ENCODE results near the gene FAM53B.

FAM53B gene

GRCh38 chr10:124689911-124690498 lies 54.2 kb downstream of the FAM53B start:
- no peak for TF ChIP-seq ARNTL (CRISPR knock-in tag; IDR thresholded peaks at IDR 0.05; ENCODE audit: borderline replicate concordance, low read depth)
- no peak for TF ChIP-seq GLIS3 (CRISPR knock-in tag; IDR thresholded peaks at IDR 0.05)
- no peak for TF ChIP-seq OSR1 (CRISPR knock-in tag; IDR thresholded peaks at IDR 0.05)
- TF ChIP-seq TCF4 (CRISPR knock-in tag; IDR thresholded peaks at IDR 0.05; ENCODE audit: borderline replicate concordance), result no peak
- TF ChIP-seq BACH2 (CRISPR knock-in tag; IDR thresholded peaks at IDR 0.05; ENCODE audit: borderline replicate concordance), result no peak
- TF ChIP-seq ISL1 (CRISPR knock-in tag; IDR thresholded peaks at IDR 0.05), result no peak
- no peak for TF ChIP-seq PPARA (CRISPR knock-in tag; IDR thresholded peaks at IDR 0.05; ENCODE audit: borderline replicate concordance)
- TF ChIP-seq, protein P1, sequence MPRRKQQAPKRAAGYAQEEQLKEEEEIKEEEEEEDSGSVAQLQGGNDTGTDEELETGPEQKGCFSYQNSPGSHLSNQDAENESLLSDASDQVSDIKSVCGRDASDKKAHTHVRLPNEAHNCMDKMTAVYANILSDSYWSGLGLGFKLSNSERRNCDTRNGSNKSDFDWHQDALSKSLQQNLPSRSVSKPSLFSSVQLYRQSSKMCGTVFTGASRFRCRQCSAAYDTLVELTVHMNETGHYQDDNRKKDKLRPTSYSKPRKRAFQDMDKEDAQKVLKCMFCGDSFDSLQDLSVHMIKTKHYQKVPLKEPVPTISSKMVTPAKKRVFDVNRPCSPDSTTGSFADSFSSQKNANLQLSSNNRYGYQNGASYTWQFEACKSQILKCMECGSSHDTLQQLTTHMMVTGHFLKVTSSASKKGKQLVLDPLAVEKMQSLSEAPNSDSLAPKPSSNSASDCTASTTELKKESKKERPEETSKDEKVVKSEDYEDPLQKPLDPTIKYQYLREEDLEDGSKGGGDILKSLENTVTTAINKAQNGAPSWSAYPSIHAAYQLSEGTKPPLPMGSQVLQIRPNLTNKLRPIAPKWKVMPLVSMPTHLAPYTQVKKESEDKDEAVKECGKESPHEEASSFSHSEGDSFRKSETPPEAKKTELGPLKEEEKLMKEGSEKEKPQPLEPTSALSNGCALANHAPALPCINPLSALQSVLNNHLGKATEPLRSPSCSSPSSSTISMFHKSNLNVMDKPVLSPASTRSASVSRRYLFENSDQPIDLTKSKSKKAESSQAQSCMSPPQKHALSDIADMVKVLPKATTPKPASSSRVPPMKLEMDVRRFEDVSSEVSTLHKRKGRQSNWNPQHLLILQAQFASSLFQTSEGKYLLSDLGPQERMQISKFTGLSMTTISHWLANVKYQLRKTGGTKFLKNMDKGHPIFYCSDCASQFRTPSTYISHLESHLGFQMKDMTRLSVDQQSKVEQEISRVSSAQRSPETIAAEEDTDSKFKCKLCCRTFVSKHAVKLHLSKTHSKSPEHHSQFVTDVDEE (CRISPR knock-in tag; IDR thresholded peaks at IDR 0.05), result no peak
- no peak for TF ChIP-seq ZNF565 (CRISPR knock-in tag; conservative IDR thresholded peaks at IDR 0.05; ENCODE audit: low read depth)
- TF ChIP-seq, protein P2, sequence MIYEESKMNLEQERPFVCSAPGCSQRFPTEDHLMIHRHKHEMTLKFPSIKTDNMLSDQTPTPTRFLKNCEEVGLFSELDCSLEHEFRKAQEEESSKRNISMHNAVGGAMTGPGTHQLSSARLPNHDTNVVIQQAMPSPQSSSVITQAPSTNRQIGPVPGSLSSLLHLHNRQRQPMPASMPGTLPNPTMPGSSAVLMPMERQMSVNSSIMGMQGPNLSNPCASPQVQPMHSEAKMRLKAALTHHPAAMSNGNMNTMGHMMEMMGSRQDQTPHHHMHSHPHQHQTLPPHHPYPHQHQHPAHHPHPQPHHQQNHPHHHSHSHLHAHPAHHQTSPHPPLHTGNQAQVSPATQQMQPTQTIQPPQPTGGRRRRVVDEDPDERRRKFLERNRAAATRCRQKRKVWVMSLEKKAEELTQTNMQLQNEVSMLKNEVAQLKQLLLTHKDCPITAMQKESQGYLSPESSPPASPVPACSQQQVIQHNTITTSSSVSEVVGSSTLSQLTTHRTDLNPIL (CRISPR knock-in tag; IDR thresholded peaks at IDR 0.05; ENCODE audit: low read depth), result no peak
- TF ChIP-seq ZNF70 (CRISPR knock-in tag; IDR thresholded peaks at IDR 0.05), result no peak
- no peak for TF ChIP-seq SNAI2 (CRISPR knock-in tag; IDR thresholded peaks at IDR 0.05)
- TF ChIP-seq, protein P3, sequence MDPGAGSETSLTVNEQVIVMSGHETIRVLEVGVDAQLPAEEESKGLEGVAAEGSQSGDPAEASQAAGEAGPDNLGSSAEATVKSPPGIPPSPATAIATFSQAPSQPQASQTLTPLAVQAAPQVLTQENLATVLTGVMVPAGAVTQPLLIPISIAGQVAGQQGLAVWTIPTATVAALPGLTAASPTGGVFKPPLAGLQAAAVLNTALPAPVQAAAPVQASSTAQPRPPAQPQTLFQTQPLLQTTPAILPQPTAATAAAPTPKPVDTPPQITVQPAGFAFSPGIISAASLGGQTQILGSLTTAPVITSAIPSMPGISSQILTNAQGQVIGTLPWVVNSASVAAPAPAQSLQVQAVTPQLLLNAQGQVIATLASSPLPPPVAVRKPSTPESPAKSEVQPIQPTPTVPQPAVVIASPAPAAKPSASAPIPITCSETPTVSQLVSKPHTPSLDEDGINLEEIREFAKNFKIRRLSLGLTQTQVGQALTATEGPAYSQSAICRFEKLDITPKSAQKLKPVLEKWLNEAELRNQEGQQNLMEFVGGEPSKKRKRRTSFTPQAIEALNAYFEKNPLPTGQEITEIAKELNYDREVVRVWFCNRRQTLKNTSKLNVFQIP (CRISPR knock-in tag; IDR thresholded peaks at IDR 0.05; ENCODE audit: borderline replicate concordance, low read depth), result no peak
- ATAC-seq, result no peak

DNA sequence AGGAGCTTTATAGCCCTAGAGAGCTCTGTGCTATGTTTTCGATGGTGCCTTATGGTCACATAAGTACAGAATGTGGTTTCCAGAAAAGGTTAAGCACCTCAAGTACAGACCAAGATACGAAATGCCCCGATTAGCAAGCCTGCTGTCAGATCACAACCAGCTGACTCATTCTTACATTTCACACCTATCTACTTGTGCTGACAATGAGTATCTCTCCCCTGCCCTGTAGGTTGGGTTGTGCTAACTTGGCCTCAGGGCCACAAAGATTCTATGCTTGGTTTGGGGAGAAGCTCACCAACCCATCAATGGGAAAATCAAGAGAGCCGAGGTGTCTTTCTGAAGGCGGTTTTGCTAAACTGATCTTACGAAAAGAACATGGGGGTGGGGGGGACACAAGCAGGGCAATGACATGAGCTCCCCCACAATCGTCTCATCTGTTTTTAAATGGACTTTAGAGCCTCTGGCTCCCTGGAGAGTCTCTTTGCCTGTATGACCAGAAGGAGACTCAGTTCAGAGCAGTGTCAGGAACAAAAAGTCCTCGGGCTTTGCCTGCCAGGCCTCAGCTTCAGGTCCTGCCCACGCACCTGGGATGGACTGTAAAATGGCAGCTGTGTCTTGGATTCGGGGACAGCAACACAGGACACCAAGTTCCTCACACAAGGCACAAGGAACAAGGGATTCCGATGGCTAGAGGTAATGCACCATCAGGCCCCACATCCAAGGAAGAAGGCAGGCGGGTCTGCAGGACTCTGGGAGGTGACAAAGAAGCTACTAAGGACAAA lies 55.1 kb downstream of the FAM53B start:
- TF ChIP-seq RARB (CRISPR knock-in tag; IDR thresholded peaks at IDR 0.05) (no peak), ZNF565 (CRISPR knock-in tag; conservative IDR thresholded peaks at IDR 0.05; ENCODE audit: low read depth) (no peak), SNAI2 (CRISPR knock-in tag; IDR thresholded peaks at IDR 0.05) (no peak), OSR1 (CRISPR knock-in tag; IDR thresholded peaks at IDR 0.05) (no peak), PPARA (CRISPR knock-in tag; IDR thresholded peaks at IDR 0.05; ENCODE audit: borderline replicate concordance) (no peak), ZFP30 (CRISPR knock-in tag; IDR thresholded peaks at IDR 0.05) (no peak), TOX (CRISPR knock-in tag; IDR thresholded peaks at IDR 0.05; ENCODE audit: borderline replicate concordance) (no peak), CSRNP3 (CRISPR knock-in tag; IDR thresholded peaks at IDR 0.05) (no peak), ARNTL (CRISPR knock-in tag; IDR thresholded peaks at IDR 0.05; ENCODE audit: borderline replicate concordance, low read depth) (no peak), ZNF70 (CRISPR knock-in tag; IDR thresholded peaks at IDR 0.05) (no peak), GLIS3 (CRISPR knock-in tag; IDR thresholded peaks at IDR 0.05) (no peak), ISL1 (CRISPR knock-in tag; IDR thresholded peaks at IDR 0.05) (no peak), TCF4 (CRISPR knock-in tag; IDR thresholded peaks at IDR 0.05; ENCODE audit: borderline replicate concordance) (no peak), ZNF8 (CRISPR knock-in tag; IDR thresholded peaks at IDR 0.05) (no peak), BACH2 (CRISPR knock-in tag; IDR thresholded peaks at IDR 0.05; ENCODE audit: borderline replicate concordance) (no peak), ZFP3 (CRISPR knock-in tag; IDR thresholded peaks at IDR 0.05) (no peak), CSDC2 (CRISPR knock-in tag; IDR thresholded peaks at IDR 0.05) (no peak)
- TF ChIP-seq, protein P1 (CRISPR knock-in tag; IDR thresholded peaks at IDR 0.05), result no peak
- TF ChIP-seq, protein P4, sequence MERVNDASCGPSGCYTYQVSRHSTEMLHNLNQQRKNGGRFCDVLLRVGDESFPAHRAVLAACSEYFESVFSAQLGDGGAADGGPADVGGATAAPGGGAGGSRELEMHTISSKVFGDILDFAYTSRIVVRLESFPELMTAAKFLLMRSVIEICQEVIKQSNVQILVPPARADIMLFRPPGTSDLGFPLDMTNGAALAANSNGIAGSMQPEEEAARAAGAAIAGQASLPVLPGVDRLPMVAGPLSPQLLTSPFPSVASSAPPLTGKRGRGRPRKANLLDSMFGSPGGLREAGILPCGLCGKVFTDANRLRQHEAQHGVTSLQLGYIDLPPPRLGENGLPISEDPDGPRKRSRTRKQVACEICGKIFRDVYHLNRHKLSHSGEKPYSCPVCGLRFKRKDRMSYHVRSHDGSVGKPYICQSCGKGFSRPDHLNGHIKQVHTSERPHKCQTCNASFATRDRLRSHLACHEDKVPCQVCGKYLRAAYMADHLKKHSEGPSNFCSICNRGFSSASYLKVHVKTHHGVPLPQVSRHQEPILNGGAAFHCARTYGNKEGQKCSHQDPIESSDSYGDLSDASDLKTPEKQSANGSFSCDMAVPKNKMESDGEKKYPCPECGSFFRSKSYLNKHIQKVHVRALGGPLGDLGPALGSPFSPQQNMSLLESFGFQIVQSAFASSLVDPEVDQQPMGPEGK (CRISPR knock-in tag; IDR thresholded peaks at IDR 0.05; ENCODE audit: borderline replicate concordance), result no peak
- TF ChIP-seq, protein P2 (CRISPR knock-in tag; IDR thresholded peaks at IDR 0.05; ENCODE audit: low read depth), result no peak
- ATAC-seq, result no peak

Data from SK-N-SH treated with all-trans-retinoic acid at 6 μM for 48 hours (cell line).